CD14-positive monocyte (primary cell): ENCODE results near the gene ANKS6. TPM values are rescaled to one million over a fixed set of nuclear protein-coding genes. Genes with fewer than 3 reads are reported as not detected.

Experiments
- DNase-seq, 3 donors: peaks; one replicate each; pipeline ENCODE4 v3.0.0-alpha.2; 2011 to 2022
- H2AFZ ChIP-seq: 2 replicates; pipeline ENCODE4 v1.6.0; 2012; ENCODE audit warnings: mild to moderate bottlenecking, low read depth, low read length, inconsistent platforms; ENCODE audit not compliant: insufficient read depth, poor library complexity, severe bottlenecking
- H3K27ac ChIP-seq, 2 donors: 1 replicate in 1 of 2; 2 replicates in 1 of 2; pipeline ENCODE4 v1.5.1; 2012 to 2013; ENCODE audit warnings: low read length in 2 of 2, control low read depth in 1 of 2, inconsistent platforms in 1 of 2, low read depth in 1 of 2, mild to moderate bottlenecking in 1 of 2
- H3K27me3 ChIP-seq, 2 donors: one replicate each; pipeline versions ENCODE4 v1.6.0 to v1.6.1; 2011 to 2013; ENCODE audit warnings: low read length in 2 of 2; ENCODE audit not compliant: control insufficient read depth in 2 of 2, insufficient read depth in 2 of 2
- H3K36me3 ChIP-seq, 2 donors: replicated peaks in 1 of 2; 1 replicate in 1 of 2; 2 replicates in 1 of 2; pipeline versions ENCODE4 v1.5.1 to v1.6.1; 2012 to 2013; ENCODE audit warnings: low read length in 2 of 2, control low read depth in 1 of 2, inconsistent platforms in 1 of 2, mild to moderate bottlenecking in 1 of 2; ENCODE audit not compliant: insufficient read depth in 2 of 2, control insufficient read depth in 1 of 2
- H3K4me1 ChIP-seq, 2 donors: 1 replicate in 1 of 2; 2 replicates in 1 of 2; pipeline versions ENCODE4 v1.5.1 to v1.6.1; 2012 to 2013; ENCODE audit warnings: low read length in 2 of 2, control low read depth in 1 of 2, inconsistent platforms in 1 of 2, mild to moderate bottlenecking in 1 of 2, moderate library complexity in 1 of 2; ENCODE audit not compliant: insufficient read depth in 2 of 2, control insufficient read depth in 1 of 2
- H3K4me2 ChIP-seq: replicated peaks from 2 replicates; pipeline ENCODE3; 2012; ENCODE audit warnings: low read length, moderate library complexity, mild to moderate bottlenecking; ENCODE audit not compliant: poor library complexity, severe bottlenecking; ENCODE audit errors: extremely low read depth
- H3K4me3 ChIP-seq, 3 experiments: fragments of 200-600 bp in 1 of 3; sonication (generic) in 1 of 3; replicated peaks in 1 of 3; 1 replicate in 2 of 3; 2 replicates in 1 of 3; pipeline ENCODE4 v1.5.1; 2011 to 2013; ENCODE audit warnings: low read length in 3 of 3, mild to moderate bottlenecking in 3 of 3, control low read depth in 2 of 3, low read depth in 2 of 3, inconsistent platforms in 1 of 3, moderate library complexity in 1 of 3
- H3K79me2 ChIP-seq: 2 replicates; pipeline ENCODE4 v1.6.0; 2012; ENCODE audit warnings: mild to moderate bottlenecking, control low read depth, inconsistent platforms, low read length, moderate library complexity; ENCODE audit not compliant: insufficient read depth
- H3K9ac ChIP-seq: 2 replicates; pipeline ENCODE4 v1.6.0; 2017; ENCODE audit warnings: low read length, mild to moderate bottlenecking; ENCODE audit not compliant: insufficient read depth, poor library complexity, severe bottlenecking
- H3K9me3 ChIP-seq, 2 donors: replicated peaks in 1 of 2; 1 replicate in 1 of 2; 2 replicates in 1 of 2; pipeline versions ENCODE4 v1.5.1 to v1.6.1; 2012 to 2013; ENCODE audit warnings: low read length in 2 of 2, control low read depth in 1 of 2; ENCODE audit not compliant: control insufficient read depth in 1 of 2, insufficient read depth in 1 of 2
- H4K20me1 ChIP-seq: 2 replicates; pipeline ENCODE4 v1.6.0; 2012; ENCODE audit warnings: mild to moderate bottlenecking, low read length, control low read depth, moderate library complexity; ENCODE audit not compliant: insufficient read depth
- H3K27ac Mint-ChIP-seq, 7 donors: one replicate each; pipeline ENCODE4 v1.8.0; 2020; ENCODE audit warnings: mild to moderate bottlenecking in 7 of 7, mixed read lengths in 7 of 7, moderate library complexity in 6 of 7, inconsistent platforms in 2 of 7
- H3K27me3 Mint-ChIP-seq, 3 donors: one replicate each; pipeline ENCODE4 v1.8.0; 2021 to 2022; ENCODE audit warnings: low read depth in 3 of 3, mild to moderate bottlenecking in 3 of 3, mixed read lengths in 3 of 3, moderate library complexity in 3 of 3, inconsistent platforms in 1 of 3
- H3K36me3 Mint-ChIP-seq, 2 donors: one replicate each; pipeline ENCODE4 v1.8.0; 2020; ENCODE audit warnings: mixed read lengths in 2 of 2, inconsistent platforms in 1 of 2, mild to moderate bottlenecking in 1 of 2
- H3K4me1 Mint-ChIP-seq: one replicate; pipeline ENCODE4 v1.8.0; 2020; ENCODE audit warnings: mild to moderate bottlenecking, mixed read lengths
- H3K4me3 Mint-ChIP-seq, 2 donors: one replicate each; pipeline ENCODE4 v1.8.0; 2020; ENCODE audit warnings: mild to moderate bottlenecking in 2 of 2, mixed read lengths in 2 of 2, moderate library complexity in 1 of 2
- H3K9me3 Mint-ChIP-seq, 7 donors: one replicate each; pipeline ENCODE4 v1.8.0; 2020 to 2022; ENCODE audit warnings: mixed read lengths in 7 of 7, mild to moderate bottlenecking in 6 of 7, moderate library complexity in 6 of 7, inconsistent platforms in 2 of 7
- CTCF ChIP-seq: fragments of 200-600 bp; IDR thresholded peaks from one replicate; pipeline ENCODE4 v1.8.0; 2022; ENCODE audit warnings: antibody characterized with exemption, mild to moderate bottlenecking
- WGBS: methylation state at CpG from one replicate; pipeline ENCODE4 v1.1.5; 2013; ENCODE audit warnings: missing lambda C conversion rate; ENCODE audit not compliant: insufficient coverage; 5-methylcytosine and 5-hydroxymethylcytosine counted together
- intact Hi-C, 2 donors: fragments of 100-400 bp; cut with micrococcal nuclease; formaldehyde crosslinking; loops; one replicate each; pipeline versions ENCODE4 v1.15.0 to v1.15.1; 2023
- polyA plus RNA-seq, 3 donors: library from polyadenylated mRNA; depleted of rRNA in 1 of 3; unstranded in 2 of 3; stranded (reverse) in 1 of 3; fragments of 300-500 nt in 2 of 3; fragments of >200 nt in 1 of 3; fragmentation: Illumina TruSeq in 2 of 3; gene quantifications; 1 replicate in 2 of 3; 2 replicates in 1 of 3; pipeline ENCODE4 v1.2.3, GENCODE V29; 2012 to 2021

Gene ANKS6
- polyA plus RNA-seq, 3 donors, result 0.20 to 1.5 (median 0.56) TPM

- no peaks in the 10 kb centered on the region for H3K27me3 ChIP-seq
- no peaks in the 10 kb centered on the region for H3K9me3 ChIP-seq
- no peak for TF ChIP-seq CTCF
- 92% methylated on average over 7 of the region's 8 CpGs for WGBS
- Mint-ChIP-seq H3K4me1 (peaks cover 21% of the 10 kb centered on the region), H3K9me3 (no peaks in the 10 kb centered on the region), H3K27ac (no peak overlapping the region), H3K36me3 (peaks cover 0 to 2% of the 10 kb centered on the region in 2 donors), H3K27me3 (peaks cover 0 to 6% (median 0%) of the 10 kb centered on the region in 3 donors), H3K4me3 (no peak overlapping the region)
- H3K36me3 ChIP-seq, result no peaks in the 10 kb centered on the region
- H3K79me2 ChIP-seq, result no peaks in the 10 kb centered on the region
- no peak overlapping the region for H3K4me3 ChIP-seq
- no peak for DNase-seq
- intact Hi-C loops, result loop anchor here (5.0 kb wide), 1 partner anchor 462 kb away; no protein-coding TSS in a partner anchor
- no peaks in the 10 kb centered on the region for H4K20me1 ChIP-seq
- no peak overlapping the region for H3K4me2 ChIP-seq
- H3K4me1 ChIP-seq, result peaks cover 14 to 18% of the 10 kb centered on the region in 2 donors
- H2AFZ ChIP-seq, result no peak overlapping the region
- no peak overlapping the region for H3K27ac ChIP-seq
- no peak overlapping the region for H3K9ac ChIP-seq
Measured at GRCh38 chr9:98778711-98779530, 17.4 kb downstream of the ANKS6 start.

GRCh38 chr9:98778251-98778650 is 18.1 kb downstream of the ANKS6 start:
- Histone ChIP-seq H3K27ac (no peak overlapping the region), H4K20me1 (no peaks in the 10 kb centered on the region), H3K4me2 (no peak overlapping the region), H3K4me3 (no peak overlapping the region), H3K9me3 (no peaks in the 10 kb centered on the region), H3K79me2 (no peaks in the 10 kb centered on the region), H3K36me3 (no peaks in the 10 kb centered on the region), H3K27me3 (no peaks in the 10 kb centered on the region), H2AFZ (no peak overlapping the region), H3K9ac (no peak overlapping the region), H3K4me1 (peaks cover 9 to 12% of the 10 kb centered on the region in 2 donors)
- 98% methylated on average over 8 of the region's 8 CpGs for WGBS
- Mint-ChIP-seq H3K36me3 (peaks cover 0 to 2% of the 10 kb centered on the region in 2 donors), H3K27me3 (peaks cover 0 to 8% (median 0%) of the 10 kb centered on the region in 3 donors), H3K9me3 (no peaks in the 10 kb centered on the region), H3K4me1 (peaks cover 15% of the 10 kb centered on the region), H3K27ac (no peak overlapping the region), H3K4me3 (no peak overlapping the region)
- DNase-seq, result no peak
- intact Hi-C loops, result loop anchor here (5.0 kb wide), 1 partner anchor 461 kb away; no protein-coding TSS in a partner anchor
- no peak for TF ChIP-seq CTCF
